HepG2 (cell line): ENCODE measurements around the gene PNRC1. TPM values are rescaled to one million over a fixed set of nuclear protein-coding genes. Genes with fewer than 3 reads are reported as not detected.

Experiments
- ATAC-seq: fragments of 200-7000 bp; cut with Tn5 transposase; 3 replicates; pipeline ENCODE4 v1.9.1; 2020; ENCODE audit warnings: mild to moderate bottlenecking, moderate library complexity
- BruUV-seq: library from RNA; stranded (reverse); fragments of 400-500 nt; replicated peaks from 2 replicates; lab custom pipeline; 2021; lab: Mats Ljungman, UMichigan
- CTCF ChIA-PET: fragments of 300-600 bp; formaldehyde crosslinking; extraction: SDS; loops from one replicate; lab custom pipeline; 2021; ENCODE audit warnings: low total read pairs, inconsistent platforms, low intra/inter-chr PET ratio; lab: Yijun Ruan, JAX
- POLR2A ChIA-PET: fragments of 350-600 bp; sonication (Branson Sonifier 250); formaldehyde crosslinking; loops from one replicate; lab custom pipeline; 2020; ENCODE audit warnings: antibody characterized with exemption, inconsistent platforms; lab: Yijun Ruan, JAX
- DNase-seq: peaks from one replicate; pipeline ENCODE4 v3.0.0-alpha.2; 2015; ENCODE audit warnings: low spot score
- FAIRE-seq: peaks from 3 replicates; lab custom pipeline; 2011; peaks lifted over from hg19 to GRCh38; lab: Jason Lieb, UNC
- H2AFZ ChIP-seq: one replicate; pipeline ENCODE4 v1.6.1; 2011; ENCODE audit warnings: low read length, inconsistent platforms
- H3K27ac ChIP-seq: fragments of 300-600 bp; 3 replicates; pipeline ENCODE4 v1.8.0; 2011; ENCODE audit warnings: mixed run types, mild to moderate bottlenecking, mixed read lengths, low read length, inconsistent platforms; ENCODE audit not compliant: insufficient read depth; ENCODE audit errors: extremely low read length
- H3K27me3 ChIP-seq, 2 experiments: fragments of 200-600 bp in 1 of 2; 2 replicates in 1 of 2; 3 replicates in 1 of 2; pipeline versions ENCODE4 v1.6.0 to v1.8.0; 2011; ENCODE audit warnings: low read length in 2 of 2, mild to moderate bottlenecking in 2 of 2, moderate library complexity in 2 of 2, inconsistent platforms in 1 of 2; ENCODE audit not compliant: insufficient read depth in 2 of 2, control insufficient read depth in 1 of 2
- H3K36me3 ChIP-seq, 2 experiments: fragments of 200-600 bp in 1 of 2; replicated peaks in 1 of 2; 2 replicates in 1 of 2; 3 replicates in 1 of 2; pipeline versions ENCODE4 v1.5.1 to v1.8.0; 2011; ENCODE audit warnings: low read length in 2 of 2, inconsistent platforms in 1 of 2; ENCODE audit not compliant: insufficient read depth in 2 of 2, control insufficient read depth in 1 of 2
- H3K4me1 ChIP-seq: 2 replicates; pipeline ENCODE4 v1.5.1; 2012; ENCODE audit warnings: low read length, inconsistent platforms; ENCODE audit not compliant: insufficient read depth
- H3K4me2 ChIP-seq: 2 replicates; pipeline ENCODE4 v1.6.0; 2011; ENCODE audit warnings: low read depth, low read length, inconsistent platforms
- H3K4me3 ChIP-seq, 3 experiments: fragments of 200-600 bp in 1 of 3; sonication (generic), shearing (Covaris generic) in 1 of 3; replicated peaks in 1 of 3; 2 replicates each; pipeline ENCODE4 v1.5.1; 2011 to 2016; ENCODE audit warnings: low read length in 3 of 3, inconsistent platforms in 2 of 3, low read depth in 2 of 3, mild to moderate bottlenecking in 2 of 3, control low read depth in 1 of 3, mixed read lengths in 1 of 3; ENCODE audit not compliant: insufficient read depth in 1 of 3
- H3K79me2 ChIP-seq: one replicate; pipeline ENCODE4 v1.6.1; 2011; ENCODE audit warnings: low read length, inconsistent platforms; ENCODE audit not compliant: insufficient read depth
- H3K9ac ChIP-seq: 2 replicates; pipeline ENCODE4 v1.6.0; 2011; ENCODE audit warnings: mild to moderate bottlenecking, low read depth, low read length, inconsistent platforms; ENCODE audit not compliant: insufficient read depth
- H3K9me3 ChIP-seq: 2 replicates; pipeline ENCODE4 v1.5.1; 2012; ENCODE audit warnings: mild to moderate bottlenecking, low read length
- H4K20me1 ChIP-seq: 2 replicates; pipeline ENCODE4 v1.6.0; 2011; ENCODE audit warnings: inconsistent platforms, mild to moderate bottlenecking, low read length, moderate library complexity; ENCODE audit not compliant: insufficient read depth
- HMGXB4 ChIP-seq, 2 experiments: sonication (generic) in 1 of 2; formaldehyde crosslinking in 1 of 2; IDR thresholded peaks; 2 replicates each; pipeline versions ENCODE4 v1.4.0 to v1.6.1; 2018 to 2020; ENCODE audit warnings: missing genetic modification reagents in 2 of 2, borderline replicate concordance in 1 of 2, low read depth in 1 of 2, mild to moderate bottlenecking in 1 of 2, missing biosample characterization in 1 of 2
- RAD51 ChIP-seq: fragments of 450-650 bp; IDR thresholded peaks from 2 replicates; pipeline ENCODE4 v1.6.1; 2016; ENCODE audit warnings: borderline replicate concordance
- SMAD3 ChIP-seq: sonication (generic); formaldehyde crosslinking; IDR thresholded peaks from 2 replicates; pipeline ENCODE4 v1.4.0; 2020; ENCODE audit warnings: missing genetic modification reagents
- SNAPC5 ChIP-seq: sonication (generic); formaldehyde crosslinking; IDR thresholded peaks from 2 replicates; pipeline ENCODE4 v1.8.1; 2023; ENCODE audit warnings: mild to moderate bottlenecking, missing genetic modification reagents, borderline replicate concordance
- WGBS: methylation state at CpG from one replicate; pipeline ENCODE4 v1.1.6; 2017; ENCODE audit warnings: low lambda C conversion rate; 5-methylcytosine and 5-hydroxymethylcytosine counted together
- in situ Hi-C: cut with HindIII; loops from 2 replicates; pipeline ENCODE4 v1.10.0; 2017; ENCODE audit warnings: low pct_unique_long_range_greater_than_20kb; ENCODE audit not compliant: extremely low pct_ligation_motif_present
- intact Hi-C: fragments of 100-400 bp; cut with micrococcal nuclease; formaldehyde crosslinking; loops from one replicate; pipeline ENCODE4 v1.10.0; 2022; ENCODE audit not compliant: unreplicated experiment
- polyA plus RNA-seq, 8 experiments: library from polyadenylated mRNA; depleted of rRNA in 3 of 8; stranded (reverse) in 7 of 8; unstranded in 1 of 8; fragments of >200 nt; fragmentation: Illumina TruSeq in 4 of 8; extraction: Trizol in 4 of 8; gene quantifications; 2 replicates each; pipeline versions ENCODE4 v1.2.1 to v1.2.3, GENCODE V29; 2011 to 2016; ENCODE audit warnings: low read depth in 4 of 8, missing spikeins in 1 of 8, mixed read lengths in 1 of 8; ENCODE audit not compliant: insufficient read depth in 1 of 8
- total RNA-seq, 5 experiments: library from RNA; depleted of rRNA; stranded (reverse); fragments of >200 nt; fragmentation: Illumina TruSeq; extraction: Trizol; gene quantifications; 2 replicates each; pipeline ENCODE4 v1.2.3, GENCODE V29; 2016; ENCODE audit warnings: low read depth in 1 of 5

PNRC1 gene
- total and polyA plus RNA-seq, 2 of the 13 experiments (the other 11 are each of a cell fraction or from before 2014, with no cell fraction given): 17.6 to 36.0 TPM

- TF ChIP-seq HMGXB4 (CRISPR knock-in tag; IDR thresholded peaks at IDR 0.05; ENCODE audit: borderline replicate concordance in 1 of 2, low read depth in 1 of 2): no peak
- TF ChIP-seq SMAD3 (CRISPR knock-in tag): peak; percentile 55; the same call in 1 of the 2 replicates
- TF ChIP-seq, all 625 proteins: peak for 14
Measured at GRCh38 chr6:89050155-89050554, 30.4 kb upstream of the PNRC1 start (continued).

- WGBS: 7% methylated on average over 2 of the region's 3 CpGs
- peak; percentile 41; the same call in 1 of the 3 replicates for ATAC-seq
- POLR2A ChIA-PET: interaction anchor here (0.8 to 2.6 kb wide), 3 partner anchors 22 to 30 kb away, joined by 3 to 15 read pairs (median 4); partner anchors contain the start of gene PNRC1
Measured at GRCh38 chr6:89050697-89051096, 29.9 kb upstream of the PNRC1 start.

More at GRCh38 chr6:89050697-89051096, 29.9 kb upstream of the PNRC1 start:
- Histone ChIP-seq H3K4me1 (peaks cover 26% of the 10 kb centered on the region), H4K20me1 (no peaks in the 10 kb centered on the region), H3K79me2 (no peaks in the 10 kb centered on the region), H3K9me3 (no peaks in the 10 kb centered on the region), H2AFZ (no peak overlapping the region), H3K27ac (no peak overlapping the region), H3K27me3 (0 out of 5 replicates have a peak, but pooled peaks cover 0 to 3% of the 10 kb centered on the region in 2 experiments), H3K4me2 (no peak overlapping the region), H3K9ac (no peak overlapping the region), H3K36me3 (no peaks in the 10 kb centered on the region), H3K4me3 (no peak overlapping the region)
- BruUV-seq: no TSS peak
- in situ Hi-C loops (no loop called here), intact Hi-C loops (no loop called here)
- CTCF ChIA-PET: no interaction called here
- DNase-seq (no peak), FAIRE-seq (no peak)
- TF ChIP-seq RAD51 (no peak), SNAPC5 (CRISPR knock-in tag) (no peak)
